Mucosa of rectum (tissue), 2 donors: ENCODE results near the gene SLAIN2.
A peak's percentile ranks its signal among the peaks of the same experiment; 100 is the strongest.

Source experiments
- H3K27ac ChIP-seq, 2 donors: one replicate each; pipeline ENCODE4 v1.7.0; 2013; ENCODE audit warnings: inconsistent platforms in 2 of 2, low read depth in 2 of 2, low read length in 2 of 2
- H3K27me3 ChIP-seq, 2 donors: one replicate each; pipeline ENCODE4 v1.7.0; 2013; ENCODE audit warnings: low read length in 2 of 2; ENCODE audit not compliant: control insufficient read depth in 2 of 2, insufficient read depth in 2 of 2
- H3K36me3 ChIP-seq, 2 donors: one replicate each; pipeline ENCODE4 v1.7.0; 2013; ENCODE audit warnings: low read length in 2 of 2; ENCODE audit not compliant: control insufficient read depth in 2 of 2, insufficient read depth in 2 of 2
- H3K4me1 ChIP-seq, 2 donors: one replicate each; pipeline ENCODE4 v1.7.0; 2013; ENCODE audit warnings: low read length in 2 of 2, mild to moderate bottlenecking in 1 of 2; ENCODE audit not compliant: control insufficient read depth in 2 of 2, insufficient read depth in 2 of 2
- H3K4me3 ChIP-seq, 2 donors: one replicate each; pipeline ENCODE4 v1.7.0; 2013; ENCODE audit warnings: low read length in 2 of 2
- H3K9ac ChIP-seq, 2 donors: one replicate each; pipeline ENCODE4 v1.7.0; 2013; ENCODE audit warnings: low read length in 2 of 2, low read depth in 1 of 2, mild to moderate bottlenecking in 1 of 2
- H3K9me3 ChIP-seq, 2 donors: one replicate each; pipeline ENCODE4 v1.7.0; 2013; ENCODE audit warnings: low read length in 2 of 2; ENCODE audit not compliant: control insufficient read depth in 2 of 2
- donor health status: healthy.
- donor health status: Normal muscosa, but diverticular disease.

SLAIN2 gene

DNA sequence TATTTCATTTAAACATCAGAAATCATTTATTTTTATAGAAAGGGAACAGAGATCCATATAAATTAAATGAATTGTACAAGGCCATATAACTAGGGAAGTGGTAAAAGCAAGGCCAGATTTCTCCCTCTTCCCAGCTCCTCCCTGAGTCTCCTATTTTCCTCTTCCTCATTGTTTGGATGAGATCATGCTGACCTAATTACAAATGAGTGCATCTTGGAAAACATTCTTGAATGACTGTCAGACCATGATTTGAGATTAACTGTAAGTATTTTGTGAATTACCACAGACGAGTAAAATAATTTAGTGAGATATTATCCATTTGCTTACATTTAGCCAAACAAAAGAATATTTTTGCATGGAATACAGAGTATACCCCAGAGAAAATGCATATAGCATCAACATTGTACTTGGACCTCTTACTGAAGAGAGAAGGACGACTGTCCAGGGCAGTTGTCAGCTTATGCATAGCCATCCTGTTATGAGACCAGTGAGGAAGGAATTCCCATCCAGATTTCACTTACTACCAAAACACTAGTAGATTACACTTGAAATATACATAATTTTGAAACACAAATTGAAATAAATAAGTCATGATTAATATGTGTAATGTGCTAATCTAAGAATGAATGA lies 47.3 kb downstream of the SLAIN2 start:
- H3K27me3 ChIP-seq = no peaks in the 10 kb centered on the region
- peak overlapping the region in 1 of 2 donors; percentile 6 for H3K27ac ChIP-seq
- H3K36me3 ChIP-seq = peaks cover 7 to 19% of the 10 kb centered on the region in 2 donors
- no peaks in the 10 kb centered on the region for H3K9me3 ChIP-seq
- no peak overlapping the region for H3K4me3 ChIP-seq
- H3K4me1 ChIP-seq = no peaks in the 10 kb centered on the region
- H3K9ac ChIP-seq = no peak overlapping the region

DNA sequence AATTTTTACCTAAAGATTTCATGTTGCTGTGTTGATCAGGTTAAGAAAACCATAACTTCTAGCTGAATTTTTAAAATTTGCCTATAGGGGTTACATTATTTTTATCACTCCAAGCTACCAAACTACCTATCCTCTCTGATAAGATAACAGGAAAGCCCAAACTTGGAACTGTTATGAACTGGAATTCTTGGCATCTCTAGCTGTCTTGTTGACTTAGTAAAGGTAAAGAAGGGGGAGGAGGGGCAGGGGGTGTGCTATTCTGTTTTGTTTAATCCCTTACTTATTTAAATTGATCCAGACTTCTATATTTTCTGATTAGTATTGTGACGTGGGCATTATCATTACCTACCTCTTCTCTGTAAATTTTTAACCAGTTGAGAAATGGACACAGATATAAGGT lies 54.7 kb downstream of the SLAIN2 start:
- Histone ChIP-seq H3K4me1 (no peaks in the 10 kb centered on the region), H3K36me3 (peaks cover 14 to 27% of the 10 kb centered on the region in 2 donors), H3K9me3 (no peaks in the 10 kb centered on the region), H3K9ac (no peak overlapping the region), H3K27ac (no peak overlapping the region), H3K27me3 (no peaks in the 10 kb centered on the region), H3K4me3 (no peak overlapping the region)

DNA sequence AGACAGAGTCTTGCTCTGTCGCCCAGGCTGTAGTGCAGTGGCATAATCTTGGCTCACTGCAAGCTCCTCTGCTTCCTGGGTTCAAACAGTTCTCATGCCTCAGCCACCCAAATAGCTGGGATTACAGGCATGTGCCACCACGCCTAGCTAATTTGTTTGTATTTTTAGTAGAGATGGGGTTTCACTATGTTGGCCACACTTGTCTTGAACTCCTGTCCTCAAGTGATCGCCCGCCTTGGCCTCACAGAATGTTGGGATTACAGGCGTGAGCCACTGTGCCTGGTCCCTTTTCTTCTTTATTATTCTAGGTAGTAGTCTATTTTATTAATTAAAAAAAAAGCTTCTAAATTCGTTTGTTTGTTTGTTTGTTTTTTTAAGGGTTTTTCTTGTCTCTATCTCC lies 59.1 kb downstream of the SLAIN2 start:
- Histone ChIP-seq H3K36me3 (peaks cover 12 to 18% of the 10 kb centered on the region in 2 donors), H3K4me3 (no peak overlapping the region), H3K4me1 (no peaks in the 10 kb centered on the region), H3K9me3 (no peaks in the 10 kb centered on the region), H3K27me3 (no peaks in the 10 kb centered on the region), H3K9ac (no peak overlapping the region), H3K27ac (no peak overlapping the region)

DNA sequence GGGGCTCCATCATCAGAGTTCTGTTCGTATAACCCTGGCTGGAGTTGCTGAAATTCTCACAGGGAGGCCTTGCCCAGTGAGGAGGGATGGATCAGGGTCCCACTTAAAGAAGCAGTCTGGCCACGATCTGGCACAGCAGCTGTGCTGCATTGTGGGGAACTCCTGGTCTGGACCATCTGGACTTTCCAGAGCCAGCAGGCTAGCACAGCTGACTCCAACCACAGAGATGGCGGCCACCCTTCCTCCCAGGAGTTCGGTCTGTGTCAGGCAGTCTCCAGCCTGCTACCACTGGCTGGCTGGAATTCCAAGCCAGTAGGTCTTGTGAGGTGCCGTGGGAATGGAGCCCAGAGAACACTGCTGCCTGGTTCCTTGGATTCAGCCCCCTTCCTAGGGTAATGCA lies 62.0 kb downstream of the SLAIN2 start:
- H3K9me3 ChIP-seq = no peaks in the 10 kb centered on the region
- no peaks in the 10 kb centered on the region for H3K4me1 ChIP-seq
- no peaks in the 10 kb centered on the region for H3K27me3 ChIP-seq
- H3K27ac ChIP-seq = no peak overlapping the region
- no peak overlapping the region for H3K9ac ChIP-seq
- H3K4me3 ChIP-seq = no peak overlapping the region
- H3K36me3 ChIP-seq = peaks cover 5 to 8% of the 10 kb centered on the region in 2 donors

DNA sequence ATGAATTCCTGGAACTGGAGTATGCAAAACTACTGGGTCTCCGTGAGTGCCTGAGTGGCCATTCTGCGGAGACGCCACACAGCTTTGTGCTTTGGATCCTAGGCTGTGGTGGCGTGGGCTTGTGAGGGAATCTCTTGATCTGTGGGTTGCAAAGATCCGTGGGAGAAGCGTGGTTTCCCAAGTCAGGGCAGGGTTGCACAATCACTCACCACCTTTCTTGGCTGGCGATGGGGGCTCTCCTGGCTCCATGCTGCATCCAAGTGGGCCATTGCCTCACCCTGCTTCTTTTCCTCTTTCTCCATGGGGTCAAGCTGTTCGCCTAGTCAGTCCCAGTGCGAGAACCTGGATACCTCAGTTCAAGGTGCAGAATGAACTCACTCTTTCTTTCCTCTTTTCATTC lies 62.5 kb downstream of the SLAIN2 start:
- Histone ChIP-seq H3K4me3 (no peak overlapping the region), H3K27ac (no peak overlapping the region), H3K9ac (no peak overlapping the region), H3K9me3 (no peaks in the 10 kb centered on the region), H3K36me3 (peaks cover 5 to 8% of the 10 kb centered on the region in 2 donors), H3K4me1 (no peaks in the 10 kb centered on the region), H3K27me3 (no peaks in the 10 kb centered on the region)

DNA sequence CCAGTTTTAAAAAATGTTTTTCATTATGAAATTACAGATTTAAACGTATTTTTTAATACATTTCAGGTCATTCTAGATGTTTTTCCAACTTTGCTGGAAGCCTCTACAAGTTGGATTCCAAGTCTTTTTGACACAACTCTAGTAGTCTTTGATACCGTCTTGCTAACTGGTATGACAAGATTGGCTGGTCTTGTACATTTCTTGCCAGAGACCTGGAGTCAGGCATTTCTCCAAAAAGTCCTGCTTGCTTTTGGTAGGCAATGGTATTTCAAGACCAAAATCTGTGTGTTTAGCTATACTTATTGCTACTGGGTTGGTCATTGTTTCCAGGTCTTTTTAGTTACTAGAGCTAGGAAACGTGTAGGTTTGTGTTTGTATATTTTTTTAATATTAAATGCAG lies 64.6 kb downstream of the SLAIN2 start:
- H3K4me3 ChIP-seq = no peak overlapping the region
- peaks cover 8 to 10% of the 10 kb centered on the region in 2 donors for H3K36me3 ChIP-seq
- no peak overlapping the region for H3K9ac ChIP-seq
- H3K9me3 ChIP-seq = no peaks in the 10 kb centered on the region
- H3K4me1 ChIP-seq = no peaks in the 10 kb centered on the region
- H3K27ac ChIP-seq = no peak overlapping the region
- H3K27me3 ChIP-seq = no peaks in the 10 kb centered on the region

DNA sequence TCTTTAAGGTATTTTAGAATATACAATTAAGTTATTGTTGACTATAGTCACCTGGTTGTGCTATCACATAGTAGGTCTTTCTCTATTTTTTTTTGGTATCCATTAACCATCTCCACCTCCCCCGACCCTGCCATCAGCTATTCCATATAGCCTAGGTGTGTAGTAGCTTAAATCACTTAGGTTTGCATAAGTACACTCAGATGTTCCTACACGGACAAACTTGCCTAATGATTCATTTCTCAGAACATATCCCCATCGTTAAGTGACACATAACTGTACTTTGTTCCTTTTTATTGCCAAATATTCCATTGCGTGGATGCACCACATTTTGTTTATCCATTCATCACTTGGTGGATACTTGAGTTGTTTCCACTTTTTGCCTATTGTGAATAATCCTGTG lies 67.9 kb downstream of the SLAIN2 start:
- H3K36me3 ChIP-seq = peaks cover 0 to 5% of the 10 kb centered on the region in 2 donors
- no peak overlapping the region for H3K9ac ChIP-seq
- H3K27me3 ChIP-seq = no peaks in the 10 kb centered on the region
- no peak overlapping the region for H3K4me3 ChIP-seq
- no peaks in the 10 kb centered on the region for H3K4me1 ChIP-seq
- H3K9me3 ChIP-seq = no peaks in the 10 kb centered on the region
- H3K27ac ChIP-seq = no peak overlapping the region

DNA sequence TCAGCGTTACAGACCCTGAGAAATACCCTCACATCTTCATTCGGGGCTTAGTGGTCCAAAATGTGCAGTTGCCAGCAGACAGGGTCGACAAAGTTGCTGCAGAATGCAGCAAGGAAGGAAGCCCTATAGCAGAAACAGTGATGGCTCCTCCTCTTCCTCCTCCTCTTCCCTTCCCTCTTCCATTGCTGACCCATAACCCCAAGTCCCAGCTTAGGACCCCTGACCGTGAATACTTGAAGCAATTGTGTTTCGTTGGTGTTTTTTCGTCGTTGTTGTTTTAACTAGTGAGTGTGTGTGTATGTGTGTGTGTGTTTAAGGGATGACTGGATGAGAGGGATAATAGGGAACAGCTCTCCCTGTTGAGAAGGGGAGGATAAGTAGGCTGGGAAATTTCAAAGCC lies 69.5 kb downstream of the SLAIN2 start:
- H3K4me1 ChIP-seq = no peaks in the 10 kb centered on the region
- H3K9ac ChIP-seq = no peak overlapping the region
- peaks cover 0 to 5% of the 10 kb centered on the region in 2 donors for H3K36me3 ChIP-seq
- no peaks in the 10 kb centered on the region for H3K27me3 ChIP-seq
- no peak overlapping the region for H3K4me3 ChIP-seq
- H3K27ac ChIP-seq = no peak overlapping the region
- no peaks in the 10 kb centered on the region for H3K9me3 ChIP-seq

DNA sequence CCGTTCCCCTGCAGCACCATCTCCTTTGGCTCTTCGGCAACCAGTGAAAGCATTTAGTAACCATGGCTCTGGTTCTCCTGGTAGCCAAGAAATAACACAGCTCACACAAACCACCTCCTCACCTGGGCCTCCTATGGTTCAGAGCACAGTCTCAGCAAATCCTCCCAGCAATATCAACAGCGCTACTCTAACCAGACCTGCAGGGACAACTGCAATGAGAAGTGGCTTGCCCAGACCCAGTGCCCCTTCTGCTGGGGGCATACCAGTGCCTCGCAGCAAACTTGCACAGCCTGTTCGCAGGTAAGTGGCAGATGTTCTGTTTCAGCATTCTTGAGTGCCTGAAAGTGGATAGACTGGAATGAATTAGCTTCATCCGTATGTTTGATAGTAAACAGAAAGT lies 78.8 kb downstream of the SLAIN2 start:
- Histone ChIP-seq H3K4me3 (no peak overlapping the region), H3K9me3 (no peaks in the 10 kb centered on the region), H3K27me3 (no peaks in the 10 kb centered on the region), H3K4me1 (no peaks in the 10 kb centered on the region), H3K27ac (no peak overlapping the region), H3K9ac (no peak overlapping the region), H3K36me3 (peaks cover 23 to 28% of the 10 kb centered on the region in 2 donors)

DNA sequence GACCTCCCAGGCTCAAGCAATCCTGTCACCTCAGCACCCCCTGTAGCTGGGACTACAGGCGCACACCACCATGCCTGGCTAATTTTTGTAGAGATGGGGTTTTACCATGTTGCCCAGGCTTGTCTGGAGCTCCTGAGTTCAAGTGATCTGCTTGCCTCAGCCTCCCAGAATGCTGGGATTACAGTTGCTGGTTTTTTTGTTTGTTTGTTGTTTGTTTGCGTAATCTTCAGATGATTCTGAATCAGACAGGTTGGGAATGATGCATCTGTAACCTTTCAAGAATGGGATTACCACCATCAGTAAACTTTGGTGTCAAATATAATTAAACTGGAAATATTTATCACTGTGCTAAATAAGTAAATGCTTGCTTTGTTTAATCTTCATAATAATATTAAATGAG lies 79.8 kb downstream of the SLAIN2 start:
- no peaks in the 10 kb centered on the region for H3K27me3 ChIP-seq
- no peaks in the 10 kb centered on the region for H3K4me1 ChIP-seq
- no peaks in the 10 kb centered on the region for H3K9me3 ChIP-seq
- no peak overlapping the region for H3K9ac ChIP-seq
- no peak overlapping the region for H3K27ac ChIP-seq
- no peak overlapping the region for H3K4me3 ChIP-seq
- H3K36me3 ChIP-seq = peaks cover 23 to 28% of the 10 kb centered on the region in 2 donors

DNA sequence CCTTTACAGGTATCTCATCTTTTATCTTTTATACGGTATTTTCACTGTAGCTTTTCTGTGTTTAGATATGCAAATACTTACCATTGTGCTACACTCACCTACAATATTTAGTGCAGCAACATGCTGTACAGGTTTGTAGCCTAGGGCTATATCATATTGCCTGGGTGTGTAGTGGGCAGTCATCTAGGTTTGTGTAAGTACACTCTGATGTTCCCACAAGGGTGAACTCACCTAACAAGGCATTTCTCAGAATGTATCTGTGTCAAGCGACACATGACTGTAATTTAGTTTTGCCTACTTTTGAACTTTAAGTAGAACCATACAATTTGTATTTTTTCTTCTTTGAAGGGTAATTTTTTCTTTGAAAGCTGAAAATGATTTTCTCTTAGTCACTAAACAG lies 87.6 kb downstream of the SLAIN2 start:
- H3K9me3 ChIP-seq = no peaks in the 10 kb centered on the region
- H3K27ac ChIP-seq = no peak overlapping the region
- no peaks in the 10 kb centered on the region for H3K36me3 ChIP-seq
- no peak overlapping the region for H3K4me3 ChIP-seq
- no peak overlapping the region for H3K9ac ChIP-seq
- H3K4me1 ChIP-seq = no peaks in the 10 kb centered on the region
- H3K27me3 ChIP-seq = no peaks in the 10 kb centered on the region
